Measurements from ENCODE around the gene TGFBR2. TPM values are rescaled to one million over a fixed set of nuclear protein-coding genes. Genes with fewer than 3 reads are reported as not detected.

TGFBR2 gene
- total and polyA plus RNA-seq, 2 of the 13 experiments (the other 11 are each of a cell fraction or from before 2014, with no cell fraction given): 82.2 to 187 TPM

DNA sequence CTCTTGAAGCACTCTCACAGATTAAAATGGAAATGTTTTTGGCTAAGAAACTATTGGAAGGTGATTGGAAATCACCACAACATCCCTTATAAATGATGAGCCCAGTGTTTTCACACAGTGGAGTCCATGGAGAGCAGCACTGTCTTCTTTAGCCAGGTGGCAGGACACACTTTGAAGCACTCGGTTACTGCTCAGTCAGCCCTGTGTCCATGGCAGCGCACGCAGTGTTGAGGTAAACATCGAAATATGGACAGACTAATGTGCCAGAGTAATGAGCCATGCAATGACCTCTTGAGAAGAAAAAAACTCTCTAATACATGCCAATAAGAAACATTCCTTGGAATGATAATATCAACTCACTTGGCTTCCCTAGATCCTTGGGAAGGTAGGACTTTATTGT is 66.6 kb downstream of the TGFBR2 start (continued):
- TF ChIP-seq KLF11 (CRISPR knock-in tag; IDR thresholded peaks at IDR 0.05) (no peak), NONO (IDR thresholded peaks at IDR 0.05) (no peak), NONO (CRISPR knock-in tag; conservative IDR thresholded peaks at IDR 0.05) (no peak), ISL2 (CRISPR knock-in tag; IDR thresholded peaks at IDR 0.05) (no peak), MTA1 (CRISPR knock-in tag; IDR thresholded peaks at IDR 0.05; ENCODE audit: borderline replicate concordance) (no peak)
- TF ChIP-seq, protein P1, sequence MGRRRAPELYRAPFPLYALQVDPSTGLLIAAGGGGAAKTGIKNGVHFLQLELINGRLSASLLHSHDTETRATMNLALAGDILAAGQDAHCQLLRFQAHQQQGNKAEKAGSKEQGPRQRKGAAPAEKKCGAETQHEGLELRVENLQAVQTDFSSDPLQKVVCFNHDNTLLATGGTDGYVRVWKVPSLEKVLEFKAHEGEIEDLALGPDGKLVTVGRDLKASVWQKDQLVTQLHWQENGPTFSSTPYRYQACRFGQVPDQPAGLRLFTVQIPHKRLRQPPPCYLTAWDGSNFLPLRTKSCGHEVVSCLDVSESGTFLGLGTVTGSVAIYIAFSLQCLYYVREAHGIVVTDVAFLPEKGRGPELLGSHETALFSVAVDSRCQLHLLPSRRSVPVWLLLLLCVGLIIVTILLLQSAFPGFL (CRISPR knock-in tag; IDR thresholded peaks at IDR 0.05): no peak

DNA sequence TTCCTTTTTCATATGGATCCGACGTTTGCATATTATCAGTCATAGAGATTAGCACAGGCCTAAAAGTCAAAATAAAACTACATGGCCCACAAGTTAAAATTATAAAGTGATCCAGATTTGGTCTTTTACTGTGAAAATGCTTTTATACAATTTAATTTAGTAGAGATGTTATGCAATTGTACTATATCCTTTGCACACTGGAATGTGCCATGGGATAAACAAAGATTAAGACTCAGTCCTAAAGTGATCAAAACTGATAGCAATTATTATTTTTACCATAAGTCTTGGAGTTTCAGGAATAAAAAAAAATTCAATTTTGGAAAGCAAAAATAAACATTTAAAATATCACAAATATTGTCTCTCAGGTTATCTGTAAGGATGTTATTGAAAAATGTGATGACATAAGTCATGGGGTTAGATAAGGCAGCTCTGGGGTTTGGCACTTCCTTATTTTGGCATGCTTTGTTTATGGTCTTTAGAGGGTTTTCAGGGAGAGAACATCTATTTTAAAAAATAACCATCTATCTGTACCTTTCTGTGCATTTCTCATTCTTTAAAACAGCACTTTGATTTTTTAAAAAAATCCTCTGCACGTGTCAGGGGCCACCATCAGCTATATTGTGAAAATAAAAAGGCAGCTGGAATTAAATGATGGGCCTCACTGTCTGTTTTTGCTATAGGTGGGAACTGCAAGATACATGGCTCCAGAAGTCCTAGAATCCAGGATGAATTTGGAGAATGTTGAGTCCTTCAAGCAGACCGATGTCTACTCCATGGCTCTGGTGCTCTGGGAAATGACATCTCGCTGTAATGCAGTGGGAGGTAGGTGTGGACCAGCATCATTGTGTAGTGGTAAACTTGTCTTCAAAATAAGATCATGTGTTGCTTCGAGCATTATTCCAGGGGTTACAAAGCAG is 67.3 kb downstream of the TGFBR2 start:
- ChIA-PET CTCF (ENCODE audit: low intra/inter-chr PET ratio, low total read pairs) (no interaction called here), POLR2A (no interaction called here)
- Histone ChIP-seq H3K4me1 (ENCODE audit: insufficient read depth, low read length) (peaks cover 8% of the 10 kb centered on the region), H3K79me2 (ENCODE audit: insufficient read depth, low read length) (peaks cover 79% of the 10 kb centered on the region), H4K20me1 (ENCODE audit: insufficient read depth, low read length) (peaks cover 78% of the 10 kb centered on the region), H3K9ac (ENCODE audit: insufficient read depth, low read depth, low read length) (no peak overlapping the region), H2AFZ (ENCODE audit: low read length) (no peak overlapping the region), H3K4me2 (ENCODE audit: low read depth, low read length) (no peak overlapping the region), H3K9me3 (ENCODE audit: low read length) (no peaks in the 10 kb centered on the region), H3K4me3 (replicated peaks in 1 of 3; ENCODE audit: insufficient read depth in 1 of 3, low read depth in 2 of 3, low read length in 3 of 3) (no peak overlapping the region), H3K27me3 (ENCODE audit: control insufficient read depth in 1 of 2, insufficient read depth in 2 of 2, low read length in 2 of 2) (no peaks in the 10 kb centered on the region), H3K27ac (ENCODE audit: extremely low read length, insufficient read depth, low read length) (no peak overlapping the region), H3K36me3 (replicated peaks in 1 of 2; ENCODE audit: control insufficient read depth in 1 of 2, insufficient read depth in 2 of 2, low read length in 2 of 2) (peaks cover 42 to 96% of the 10 kb centered on the region in 2 experiments)
- no peak for FAIRE-seq
- intact Hi-C loops (cut with micrococcal nuclease; ENCODE audit: unreplicated experiment): no loop called here
- BruUV-seq (replicated peaks): no TSS peak
- no peak for ATAC-seq
- TF ChIP-seq POLR2AphosphoS5 (IDR thresholded peaks at IDR 0.05; ENCODE audit: low read depth, low read length) (peak; percentile 29; the same call in 1 of the 2 replicates), ZNF747 (CRISPR knock-in tag; IDR thresholded peaks at IDR 0.05; ENCODE audit: borderline replicate concordance) (no peak), AGO2 (optimal IDR thresholded peaks at IDR 0.05; ENCODE audit: low read depth, low read length) (peak; percentile 70), RBM22 (optimal IDR thresholded peaks at IDR 0.05; ENCODE audit: low read length) (peak; percentile 99), POLR2G (IDR thresholded peaks at IDR 0.05; ENCODE audit: low read depth, low read length) (peak; percentile 52)
- TF ChIP-seq, protein P2, sequence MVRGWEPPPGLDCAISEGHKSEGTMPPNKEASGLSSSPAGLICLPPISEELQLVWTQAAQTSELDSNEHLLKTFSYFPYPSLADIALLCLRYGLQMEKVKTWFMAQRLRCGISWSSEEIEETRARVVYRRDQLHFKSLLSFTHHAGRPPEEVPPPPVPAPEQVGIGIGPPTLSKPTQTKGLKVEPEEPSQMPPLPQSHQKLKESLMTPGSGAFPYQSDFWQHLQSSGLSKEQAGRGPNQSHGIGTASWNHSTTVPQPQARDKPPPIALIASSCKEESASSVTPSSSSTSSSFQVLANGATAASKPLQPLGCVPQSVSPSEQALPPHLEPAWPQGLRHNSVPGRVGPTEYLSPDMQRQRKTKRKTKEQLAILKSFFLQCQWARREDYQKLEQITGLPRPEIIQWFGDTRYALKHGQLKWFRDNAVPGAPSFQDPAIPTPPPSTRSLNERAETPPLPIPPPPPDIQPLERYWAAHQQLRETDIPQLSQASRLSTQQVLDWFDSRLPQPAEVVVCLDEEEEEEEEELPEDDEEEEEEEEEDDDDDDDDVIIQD (CRISPR knock-in tag; IDR thresholded peaks at IDR 0.05; ENCODE audit: low read depth): no peak
- DNase-seq (ENCODE audit: low spot score): no peak
- in situ Hi-C loops (cut with HindIII; ENCODE audit: extremely low pct_ligation_motif_present, low pct_unique_long_range_greater_than_20kb): no loop called here
- 98% methylated on average over 6 of the region's 6 CpGs for WGBS (ENCODE audit: low lambda C conversion rate)

Data from HepG2 (cell line).